GM18499 (cell line): ENCODE measurements around the gene VEGFC.

ENCODE experiments used
- ATAC-seq: cut with Tn5 transposase; IDR thresholded peaks from one replicate; pipeline ENCODE4 v1.9.1; 2021; ENCODE audit warnings: moderate number of reproducible peaks; ENCODE audit not compliant: insufficient read depth, unreplicated experiment

Gene VEGFC

DNA sequence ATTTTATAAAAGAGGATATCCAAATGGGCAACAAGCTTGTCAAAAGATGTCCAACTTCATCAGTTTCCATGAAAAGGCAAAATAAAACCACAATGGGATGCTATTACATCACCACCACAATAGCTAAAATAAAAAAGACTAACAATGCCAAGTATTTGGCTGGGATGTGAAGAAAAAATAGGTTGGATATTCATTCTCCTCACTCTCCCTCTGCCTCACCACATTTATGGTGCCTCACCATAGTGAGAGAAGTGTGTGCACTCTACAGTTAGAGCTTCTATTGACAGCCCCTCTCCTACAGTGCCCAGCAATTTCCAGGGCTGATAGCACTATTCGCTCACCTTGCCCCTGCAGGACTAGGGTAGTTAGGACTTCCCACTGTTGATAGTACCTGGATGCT lies 25.5 kb downstream of the VEGFC start:
- no peak for ATAC-seq

DNA sequence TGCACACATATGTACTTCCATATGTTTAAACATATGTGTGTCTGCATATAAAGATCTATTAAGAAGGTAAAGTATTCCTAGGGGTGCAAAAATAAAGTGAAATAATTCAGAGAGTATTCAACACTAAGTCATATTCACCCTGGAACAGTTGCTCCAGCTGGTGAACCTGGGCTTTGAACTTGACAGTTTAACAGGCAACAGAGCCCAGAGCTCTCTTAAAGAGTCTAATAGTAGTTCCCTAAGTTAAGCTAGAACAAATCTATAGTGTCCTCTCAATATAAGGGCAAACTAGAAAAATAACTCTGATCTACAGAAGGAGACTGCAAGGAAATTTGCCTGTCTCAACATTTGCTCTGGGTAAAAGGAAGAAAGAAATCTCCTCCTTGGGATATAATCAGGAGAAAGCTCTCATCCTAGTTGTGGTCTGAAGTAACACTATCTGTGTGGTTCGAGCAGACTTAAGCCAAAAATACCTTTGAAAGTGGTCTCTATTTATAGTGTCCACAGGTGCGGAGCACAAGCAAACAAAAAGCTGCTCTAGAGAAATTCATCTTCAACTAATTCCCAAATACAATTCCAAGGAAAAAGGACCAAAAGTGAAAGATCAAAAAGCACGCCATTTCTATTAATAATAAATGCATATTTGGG lies 29.9 kb downstream of the VEGFC start:
- no peak for ATAC-seq

DNA sequence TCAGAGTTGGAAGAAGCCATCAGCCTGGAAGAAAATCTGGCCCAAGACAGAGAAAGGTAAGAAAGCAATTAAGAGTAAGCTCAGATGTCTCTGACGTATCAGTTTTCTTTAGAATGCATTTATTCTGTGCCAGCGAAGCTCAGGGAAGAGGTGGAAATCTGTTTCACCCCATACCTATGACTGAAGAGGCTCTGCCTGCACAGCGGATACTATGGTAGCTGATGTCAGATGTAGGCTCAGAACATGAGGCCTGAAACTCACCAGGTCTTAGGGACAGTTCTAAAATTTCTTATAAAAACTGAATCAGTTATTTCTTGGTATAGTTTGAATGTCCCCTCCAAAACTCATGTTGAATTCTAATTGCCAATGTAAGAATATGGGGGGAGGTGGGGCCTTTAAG lies 30.9 kb downstream of the VEGFC start:
- ATAC-seq: no peak

DNA sequence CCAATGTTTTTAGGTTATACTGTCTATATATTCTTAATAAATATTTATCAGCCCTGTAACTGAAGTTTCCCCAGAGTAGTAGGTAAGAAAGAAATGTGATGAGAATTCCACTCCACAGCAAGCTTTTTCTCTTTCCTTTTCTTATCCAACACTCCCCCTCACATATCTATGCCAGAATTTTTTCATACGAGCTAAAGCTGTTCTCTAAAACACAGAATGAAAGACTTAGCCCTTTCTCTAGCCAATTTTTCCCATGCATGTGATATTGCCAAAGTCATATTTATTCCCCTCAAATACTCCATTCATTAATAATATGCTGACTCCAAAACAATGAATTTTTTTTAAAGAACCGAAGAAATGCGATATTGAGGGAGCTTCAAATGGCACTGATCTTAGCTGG lies 32.3 kb downstream of the VEGFC start:
- no peak for ATAC-seq

DNA sequence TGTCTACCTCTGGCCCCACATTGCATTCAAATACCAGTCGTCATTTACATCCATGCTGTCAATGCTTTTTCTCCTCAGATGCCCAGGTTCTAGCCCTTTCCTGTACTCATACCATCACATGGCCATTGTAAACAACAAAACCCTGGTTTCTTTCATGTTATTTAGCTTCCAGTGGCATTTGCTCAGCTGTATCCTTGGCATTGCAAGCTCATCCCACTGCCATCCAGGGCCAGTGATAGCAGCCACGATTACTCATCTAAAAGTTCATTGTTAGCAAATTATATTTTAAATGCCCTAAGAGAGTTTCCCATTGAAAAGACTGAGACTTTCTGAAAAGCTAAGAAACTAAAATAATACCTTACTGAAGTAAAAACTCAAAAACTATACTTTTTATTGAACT lies 34.0 kb downstream of the VEGFC start:
- no peak for ATAC-seq

DNA sequence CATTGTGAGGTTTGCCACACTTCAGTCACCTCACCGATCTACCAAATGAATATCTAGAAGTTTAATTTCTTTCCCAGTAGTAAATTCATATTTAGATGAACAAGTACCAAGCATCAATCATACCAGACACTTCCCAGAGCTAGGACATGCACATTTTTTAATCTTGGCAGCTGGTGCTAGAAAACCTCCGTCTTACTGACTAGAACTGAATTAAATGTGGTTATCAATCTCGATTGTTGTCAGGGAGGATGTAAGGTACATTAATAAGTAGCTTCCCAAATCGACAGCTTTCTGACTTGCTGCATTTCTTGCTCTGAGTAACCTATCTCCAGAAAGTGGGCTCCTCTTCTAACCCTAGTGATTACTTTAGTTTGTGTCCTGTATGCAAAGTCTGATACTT lies 34.4 kb downstream of the VEGFC start:
- no peak for ATAC-seq

DNA sequence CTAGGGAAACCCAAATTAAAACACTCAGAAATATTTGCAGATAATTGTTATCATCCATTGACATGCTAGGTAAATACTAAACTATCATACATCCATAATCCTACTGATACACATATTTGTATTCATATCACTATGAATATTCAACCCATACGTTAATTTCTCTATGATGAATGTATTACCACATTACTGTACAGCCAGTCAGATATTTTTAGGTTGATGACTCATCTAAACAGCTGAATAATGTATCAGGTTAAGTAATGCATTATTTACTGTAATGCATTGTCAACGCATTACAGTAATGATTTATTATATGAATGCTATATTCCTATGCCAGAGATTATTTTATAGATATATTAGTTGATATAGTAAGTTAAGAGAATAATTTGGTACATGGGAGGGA lies 37.1 kb downstream of the VEGFC start:
- ATAC-seq: no peak

DNA sequence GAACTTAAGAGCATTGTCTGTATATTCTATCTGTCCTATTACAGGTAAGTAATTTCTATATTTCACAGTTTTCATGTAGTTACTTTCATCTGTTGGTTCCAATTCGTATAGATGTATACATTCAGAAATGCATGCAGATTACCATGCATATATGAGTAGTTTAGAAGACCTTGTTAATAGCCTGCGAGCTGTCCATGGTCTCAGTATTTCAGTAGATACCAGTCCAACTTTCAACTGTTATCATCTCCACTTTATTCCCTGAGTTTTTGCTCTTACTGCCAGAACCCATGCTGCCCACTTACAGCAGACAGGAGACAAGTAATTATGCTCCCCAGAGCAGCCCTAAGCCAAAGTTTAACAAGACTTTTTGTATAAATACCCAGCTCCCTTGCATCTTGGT lies 37.7 kb downstream of the VEGFC start:
- ATAC-seq: no peak

DNA sequence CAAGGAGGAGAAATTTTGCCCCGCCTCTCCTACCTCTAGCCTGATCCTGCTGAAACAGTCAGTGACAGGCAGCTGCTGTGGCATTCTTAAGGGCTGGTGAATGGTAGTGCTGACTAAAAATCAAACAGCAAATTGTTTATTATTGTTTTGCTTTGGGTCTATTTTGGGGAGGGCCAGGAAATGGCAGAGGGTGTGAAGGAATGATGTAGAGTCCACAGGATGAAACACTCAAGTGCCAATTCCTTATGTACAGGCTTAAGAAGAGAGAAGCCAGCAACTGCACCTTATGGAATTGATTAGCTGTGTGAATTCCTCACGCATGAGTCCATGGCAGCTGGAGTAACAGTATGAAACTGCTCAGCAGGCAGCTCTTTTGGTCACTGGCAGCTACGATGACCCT lies 39.7 kb downstream of the VEGFC start:
- ATAC-seq: no peak

DNA sequence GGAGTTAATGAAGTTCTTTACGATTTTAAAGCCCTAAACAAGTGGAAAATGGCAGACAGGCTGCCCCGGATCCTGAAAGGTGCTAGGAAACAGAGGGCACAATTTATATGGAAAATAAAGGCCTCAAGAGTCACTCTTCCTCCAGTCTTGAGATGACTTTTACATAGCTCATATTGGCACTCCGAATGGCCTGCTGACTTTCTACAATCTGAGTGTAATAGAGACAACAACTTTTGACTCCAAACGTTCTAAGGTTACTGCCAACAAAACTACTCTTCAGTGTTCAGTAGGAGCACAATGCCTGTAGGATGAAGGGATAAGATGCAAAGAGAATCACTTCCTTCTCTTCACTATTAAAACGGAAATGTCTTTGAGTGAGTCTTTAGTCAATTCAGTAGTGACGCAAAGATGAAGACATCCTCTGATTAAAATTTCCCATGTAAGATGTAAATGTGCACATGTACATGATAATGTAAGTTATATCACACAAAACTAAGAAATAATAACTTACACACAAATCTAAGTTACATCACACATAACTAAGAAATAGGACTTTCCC lies 40.5 kb downstream of the VEGFC start:
- ATAC-seq: no peak

DNA sequence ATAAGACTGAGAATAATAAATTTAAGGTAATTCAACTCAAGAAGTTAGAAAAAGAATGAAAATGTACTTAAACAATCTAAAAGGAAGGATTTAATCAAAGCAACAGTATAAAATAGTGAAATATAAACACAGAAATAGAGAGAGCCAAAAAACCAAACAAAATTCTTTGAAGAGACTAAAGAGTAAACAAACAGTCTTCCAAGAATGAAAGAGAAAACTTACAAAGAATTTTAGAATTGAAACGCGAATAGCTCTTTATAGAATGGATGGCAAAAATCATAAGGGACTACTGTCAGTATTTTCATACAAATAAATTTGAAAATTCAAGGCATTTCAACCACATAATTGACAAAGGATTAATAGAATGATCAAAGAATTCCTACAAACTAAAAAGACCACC lies 41.7 kb downstream of the VEGFC start:
- ATAC-seq: no peak

DNA sequence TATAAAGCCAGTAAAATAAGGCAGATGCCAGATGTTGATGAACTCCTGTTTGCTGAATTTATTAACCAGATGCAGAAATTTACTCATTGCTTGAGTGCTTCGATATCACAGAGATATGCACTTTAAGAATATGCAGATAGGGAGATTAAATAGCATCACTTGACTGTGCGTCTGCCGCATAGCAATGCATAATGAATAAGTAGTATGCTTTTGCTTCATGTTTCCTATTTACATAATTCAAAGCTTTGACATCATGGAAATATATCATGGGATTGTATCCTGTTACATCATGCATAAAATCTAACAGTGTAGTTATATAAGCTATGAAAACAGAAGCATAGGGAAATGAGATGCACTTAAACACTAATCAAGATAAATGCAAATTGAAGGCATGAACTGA lies 45.9 kb downstream of the VEGFC start:
- no peak for ATAC-seq

DNA sequence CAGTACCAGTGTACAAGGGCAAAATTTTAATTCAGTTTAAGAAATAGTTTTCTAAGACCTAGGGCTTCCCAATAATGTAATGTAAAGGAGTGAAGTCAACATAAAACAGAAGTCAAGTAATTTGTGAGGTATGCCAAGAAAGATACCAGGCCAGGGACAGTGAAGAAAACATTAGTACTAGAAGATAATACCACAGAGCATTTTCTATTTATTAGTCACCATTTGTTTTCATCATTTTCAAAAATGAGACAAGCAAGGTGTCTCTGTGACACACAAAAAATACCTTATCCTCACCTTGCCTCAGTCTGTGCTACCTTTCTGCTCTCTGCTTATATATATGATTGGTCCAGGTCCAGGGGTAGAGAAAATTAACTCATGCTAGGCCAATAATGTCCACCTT lies 46.8 kb downstream of the VEGFC start:
- no peak for ATAC-seq

DNA sequence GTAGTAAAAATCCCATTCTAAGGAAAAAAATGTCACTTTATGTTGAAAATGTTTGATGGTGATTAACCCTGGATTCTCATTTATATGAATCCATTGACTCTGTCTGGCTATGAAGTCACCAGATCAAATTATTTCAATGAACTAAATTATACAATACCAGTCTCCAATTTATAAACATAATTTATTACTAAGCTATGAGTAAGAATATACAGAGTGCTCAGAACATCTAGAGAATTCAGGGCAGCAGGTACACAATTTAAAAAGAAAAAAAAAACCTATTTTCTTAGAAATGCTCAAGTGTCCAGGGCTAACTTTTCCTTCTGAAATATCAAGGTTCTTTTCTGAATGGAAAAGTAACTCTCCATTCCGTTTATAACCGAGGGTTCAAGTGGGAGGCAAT lies 48.6 kb downstream of the VEGFC start:
- no peak for ATAC-seq

DNA sequence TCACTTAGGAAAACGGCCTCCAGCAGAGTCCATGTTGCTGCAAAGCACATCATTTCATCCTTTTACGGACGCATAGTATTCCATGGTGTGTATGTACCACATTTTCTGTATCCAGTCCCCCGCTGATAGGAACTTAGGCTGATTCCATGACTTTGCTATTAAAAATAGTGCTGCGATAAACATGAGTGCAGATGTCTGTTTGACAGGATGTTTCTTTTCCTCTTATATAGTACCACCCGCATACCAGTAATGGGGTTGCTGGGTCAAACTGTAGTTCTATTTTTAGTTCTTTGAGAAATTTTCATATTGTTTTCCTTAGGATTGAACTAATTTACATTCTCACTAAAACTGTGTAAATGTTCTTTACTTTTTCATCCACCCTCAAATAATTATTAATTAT lies 50.5 kb downstream of the VEGFC start:
- no peak for ATAC-seq

DNA sequence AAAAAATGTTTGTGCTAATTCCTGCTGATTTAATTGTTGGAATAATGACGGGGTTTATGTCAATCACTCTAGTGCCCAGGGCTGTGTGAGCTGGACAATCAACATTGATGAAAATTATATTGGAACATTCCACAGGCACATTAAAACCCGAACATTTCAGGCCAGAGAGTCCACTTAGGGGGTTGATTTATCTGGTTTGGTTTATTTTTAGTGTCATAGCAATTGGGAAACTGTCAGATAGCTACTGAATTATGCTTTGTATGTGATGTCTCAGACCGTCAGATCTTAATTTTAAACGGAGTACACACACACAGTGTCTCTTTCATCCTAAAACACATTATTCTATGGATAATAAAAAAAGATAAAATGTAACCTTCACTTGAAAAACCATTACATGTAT lies 51.5 kb downstream of the VEGFC start:
- ATAC-seq: no peak

DNA sequence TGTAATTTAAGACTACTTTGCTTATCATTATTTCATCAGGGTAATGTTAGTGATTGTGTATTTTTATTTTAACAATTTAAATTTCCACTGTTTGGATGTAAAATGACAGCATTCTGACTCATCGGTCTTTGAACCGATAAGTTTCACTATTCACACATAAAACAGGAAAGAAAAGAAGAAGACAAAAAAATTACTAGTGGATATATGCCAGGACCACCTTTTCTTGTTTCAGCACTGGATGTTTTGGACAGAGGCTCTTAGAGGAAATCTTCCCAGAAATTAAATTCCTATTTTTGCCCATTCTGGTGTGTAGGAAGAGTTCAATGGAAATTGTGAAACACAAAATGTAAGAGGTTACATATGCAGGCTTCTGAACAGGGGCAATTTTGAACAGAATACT lies 57.4 kb downstream of the VEGFC start:
- ATAC-seq: no peak

DNA sequence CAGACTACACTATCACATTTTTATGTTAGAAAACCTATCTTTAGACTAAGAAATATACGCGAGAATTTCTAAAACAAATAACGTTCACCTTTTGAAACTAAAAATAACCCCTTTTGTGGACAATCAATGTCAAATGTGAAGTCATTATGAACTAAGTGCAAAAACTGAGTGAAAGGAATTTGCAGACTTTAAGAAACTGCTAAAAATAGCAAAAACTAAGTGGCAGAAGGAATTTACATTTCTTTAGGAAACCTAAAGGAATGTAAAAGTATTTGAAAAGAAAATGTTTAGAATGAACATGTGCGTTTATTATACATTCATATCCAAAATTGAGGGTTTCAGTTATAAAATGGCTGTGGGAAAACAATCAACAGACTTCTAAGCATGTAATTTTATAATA lies 58.3 kb downstream of the VEGFC start:
- ATAC-seq: no peak

DNA sequence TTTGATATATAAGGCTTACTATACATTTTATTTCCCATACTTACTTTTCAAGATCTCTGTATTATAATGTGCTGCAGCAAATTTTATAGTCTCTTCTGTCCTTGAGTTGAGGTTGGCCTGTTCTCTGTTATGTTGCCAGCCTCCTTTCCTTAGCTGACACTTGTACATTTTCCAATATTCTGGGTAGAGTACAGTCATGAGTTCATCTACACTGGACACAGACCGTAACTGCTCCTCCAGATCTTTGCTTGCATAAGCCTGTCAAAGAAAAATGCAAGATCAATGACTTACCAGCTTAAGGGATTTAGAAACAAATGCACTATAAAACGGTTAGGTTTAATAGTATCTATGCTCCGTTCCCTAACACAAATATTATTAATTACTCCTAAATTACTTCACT lies 63.2 kb downstream of the VEGFC start:
- no peak for ATAC-seq

DNA sequence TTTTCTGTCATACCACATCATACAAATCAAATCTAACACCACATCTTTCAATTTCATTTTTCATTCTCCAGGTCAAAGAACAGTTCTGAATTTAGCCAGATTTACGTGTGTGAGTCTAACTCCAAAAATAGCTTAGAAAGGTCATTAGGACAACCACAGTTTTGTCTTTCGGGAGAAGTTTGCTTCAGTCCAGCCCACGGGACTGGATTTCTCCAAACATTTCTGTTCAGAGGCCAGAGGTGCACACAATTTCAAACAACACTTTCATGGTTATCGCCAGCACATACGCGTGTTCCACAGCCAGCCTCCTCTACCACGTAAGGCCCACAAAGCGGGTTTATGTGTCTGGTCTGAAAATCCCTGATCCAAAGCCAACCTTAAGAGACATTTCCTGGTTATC lies 65.9 kb downstream of the VEGFC start:
- ATAC-seq: no peak

DNA sequence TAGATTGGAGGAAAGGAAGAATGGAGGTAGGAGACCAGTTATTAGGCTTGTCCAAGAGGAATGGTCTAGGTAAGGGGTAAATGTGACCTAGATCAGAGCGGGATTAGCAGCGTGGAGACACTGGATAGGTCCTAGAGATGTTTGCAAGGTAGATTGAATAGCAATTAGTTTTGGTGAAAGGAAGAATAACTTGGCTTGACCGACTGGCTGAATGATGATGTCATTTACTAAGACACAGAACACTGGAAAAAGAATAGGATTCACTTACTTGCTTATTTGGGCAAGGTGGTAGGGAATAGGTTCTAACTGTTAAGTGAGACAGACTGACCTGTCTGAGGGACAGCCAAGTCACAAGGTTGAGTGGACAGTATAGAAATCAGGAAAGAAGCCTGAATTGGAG lies 71.3 kb downstream of the VEGFC start:
- ATAC-seq: no peak

DNA sequence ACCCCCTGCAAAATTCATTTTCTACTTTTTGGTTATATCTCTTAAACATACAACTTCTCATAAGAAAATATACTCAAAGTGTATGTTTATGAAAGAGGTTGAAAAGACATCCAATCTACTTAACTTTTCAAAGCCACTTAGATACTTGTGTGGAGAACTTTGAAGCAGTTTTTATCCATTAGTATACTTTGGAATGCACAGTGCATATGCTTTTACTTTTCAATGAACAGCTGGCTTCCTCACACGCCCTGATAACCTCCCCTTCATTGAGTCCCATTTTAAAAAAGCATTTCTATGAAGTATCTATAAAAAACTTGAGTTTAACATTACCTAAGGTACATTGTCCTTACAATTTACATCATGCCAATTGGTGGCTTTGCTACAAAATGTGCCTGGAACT lies 73.8 kb downstream of the VEGFC start:
- no peak for ATAC-seq

DNA sequence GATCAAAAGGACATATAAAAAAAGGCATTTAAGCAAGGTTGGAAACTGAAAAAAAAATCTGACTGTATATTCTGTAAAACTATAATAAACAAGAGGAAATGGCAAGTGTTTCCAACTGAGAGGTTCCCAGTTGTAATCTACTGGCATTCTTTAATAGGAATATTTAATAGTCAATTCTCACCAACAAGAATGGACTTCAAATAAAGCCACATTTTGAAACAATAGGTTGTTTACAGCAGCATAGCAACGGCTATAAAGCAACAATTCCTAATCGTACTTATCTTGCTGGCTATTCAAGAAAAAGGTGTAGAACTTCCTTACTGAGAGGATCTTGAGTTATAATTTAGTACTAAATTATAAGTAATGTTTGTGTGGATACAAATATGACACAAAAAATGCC lies 75.5 kb downstream of the VEGFC start:
- no peak for ATAC-seq
